K562 (cell line): ENCODE results near the gene GNGT2. TPM values are rescaled to one million over a fixed set of nuclear protein-coding genes. Genes with fewer than 3 reads are reported as not detected.
A peak's percentile ranks its signal among the peaks of the same experiment; 100 is the strongest.

Experiments used
- ATAC-seq: fragments of 200-7000 bp; cut with Tn5 transposase; 3 replicates; pipeline ENCODE4 v1.9.1; 2020; ENCODE audit warnings: moderate library complexity
- BruUV-seq: library from RNA; stranded (reverse); fragments of 400-500 nt; replicated peaks from 2 replicates; lab custom pipeline; 2021; lab: Mats Ljungman, UMichigan
- CTCF ChIA-PET: fragments of 300-600 bp; formaldehyde crosslinking; extraction: SDS; loops from one replicate; lab custom pipeline; 2021; ENCODE audit warnings: low intra/inter-chr PET ratio; lab: Yijun Ruan, JAX
- POLR2A ChIA-PET: fragments of 300-600, 350-650 bp; sonication (Branson Sonifier 250); formaldehyde crosslinking; extraction: SDS; loops from one replicate; lab custom pipeline; 2021; ENCODE audit warnings: antibody characterized with exemption, inconsistent platforms; lab: Yijun Ruan, JAX
- DNase-seq, 4 experiments: peaks; one replicate each; pipeline versions ENCODE4 v3.0.0 to v3.0.0-alpha.2; 2011 to 2018; ENCODE audit warnings: low spot score in 3 of 4, mixed read lengths in 3 of 4; ENCODE audit errors: extremely low read depth in 1 of 4
- FAIRE-seq: peaks from 2 replicates; lab custom pipeline; 2011; peaks lifted over from hg19 to GRCh38; lab: Jason Lieb, UNC
- H2AFZ ChIP-seq: 2 replicates; pipeline ENCODE4 v1.6.0; 2011; ENCODE audit warnings: low read depth, low read length, control low read depth, inconsistent platforms
- H3K27ac ChIP-seq: fragments of 200-600 bp; 3 replicates; pipeline ENCODE4 v1.8.0; 2011; ENCODE audit warnings: low read depth, mild to moderate bottlenecking, control low read depth, inconsistent platforms, low read length, moderate library complexity, mixed read lengths; ENCODE audit errors: extremely low read depth
- H3K27me3 ChIP-seq, 2 experiments: fragments of 300-600 bp in 1 of 2; 2 replicates in 1 of 2; 3 replicates in 1 of 2; pipeline versions ENCODE4 v1.6.0 to v1.8.0; 2011; ENCODE audit warnings: inconsistent platforms in 2 of 2, low read length in 2 of 2, mild to moderate bottlenecking in 1 of 2, mixed read lengths in 1 of 2, moderate library complexity in 1 of 2; ENCODE audit not compliant: control insufficient read depth in 2 of 2, insufficient read depth in 2 of 2
- H3K36me3 ChIP-seq: fragments of 300-600 bp; 3 replicates; pipeline ENCODE4 v1.8.0; 2011; ENCODE audit warnings: mild to moderate bottlenecking, low read length, inconsistent platforms; ENCODE audit not compliant: control insufficient read depth, insufficient read depth
- H3K4me1 ChIP-seq, 2 experiments: fragments of 200-600 bp in 1 of 2; replicated peaks in 1 of 2; 2 replicates in 1 of 2; 3 replicates in 1 of 2; pipeline versions ENCODE4 v1.5.1 to v1.8.0; 2011; ENCODE audit warnings: inconsistent platforms in 2 of 2, low read length in 2 of 2, mild to moderate bottlenecking in 1 of 2, mixed read lengths in 1 of 2, moderate library complexity in 1 of 2; ENCODE audit not compliant: control insufficient read depth in 2 of 2, insufficient read depth in 2 of 2
- H3K4me2 ChIP-seq: 2 replicates; pipeline ENCODE4 v1.6.1; 2011; ENCODE audit warnings: low read length, control low read depth, inconsistent platforms, mixed read lengths; ENCODE audit not compliant: insufficient read depth
- H3K4me3 ChIP-seq: fragments of 200-600 bp; sonication (generic), shearing (Covaris generic); 2 replicates; pipeline ENCODE4 v1.5.1; 2016; ENCODE audit warnings: control low read depth, inconsistent platforms
- H3K79me2 ChIP-seq: fragments of 200-600 bp; 3 replicates; pipeline ENCODE4 v1.8.0; 2011; ENCODE audit warnings: low read length, inconsistent platforms; ENCODE audit not compliant: control insufficient read depth, insufficient read depth
- H3K9ac ChIP-seq, 2 experiments: 2 replicates each; pipeline versions ENCODE4 v1.6.0 to v1.6.1; 2011; ENCODE audit warnings: low read depth in 2 of 2, low read length in 2 of 2, control low read depth in 1 of 2, inconsistent platforms in 1 of 2, mild to moderate bottlenecking in 1 of 2, mixed read lengths in 1 of 2; ENCODE audit not compliant: insufficient read depth in 1 of 2
- H3K9me1 ChIP-seq: one replicate; pipeline ENCODE4 v1.6.0; 2011; ENCODE audit warnings: inconsistent platforms, mild to moderate bottlenecking, low read length, moderate library complexity; ENCODE audit not compliant: control insufficient read depth, insufficient read depth
- H3K9me3 ChIP-seq: replicated peaks from 2 replicates; pipeline ENCODE4 v1.5.1; 2011; ENCODE audit warnings: low read depth, low read length, inconsistent platforms; ENCODE audit not compliant: control insufficient read depth, insufficient read depth
- H4K20me1 ChIP-seq: replicated peaks from 2 replicates; pipeline ENCODE4 v1.6.1; 2011; ENCODE audit warnings: low read length, inconsistent platforms, mixed read lengths; ENCODE audit not compliant: control insufficient read depth, insufficient read depth
- EZH2 ChIP-seq: IDR thresholded peaks from 2 replicates; pipeline ENCODE4 v1.6.1; 2012; ENCODE audit warnings: low read depth, mild to moderate bottlenecking, inconsistent platforms, low read length, borderline replicate concordance
- YY1 ChIP-seq, 3 experiments: IDR thresholded peaks; 2 replicates each; pipeline ENCODE4 v1.6.1; 2011; ENCODE audit warnings: low read length in 2 of 3, mild to moderate bottlenecking in 2 of 3, moderate library complexity in 2 of 3, borderline replicate concordance in 1 of 3, control low read depth in 1 of 3, low read depth in 1 of 3; ENCODE audit not compliant: insufficient read depth in 3 of 3, insufficient replicate concordance in 2 of 3, control insufficient read depth in 1 of 3, insufficient read length in 1 of 3; ENCODE audit errors: extremely low read depth in 1 of 3
- WGBS: fragments of 100-300 bp; shearing (Covaris generic); methylation state at CpG from one replicate; pipeline ENCODE4 v1.1.6; 2016; ENCODE audit warnings: low coverage, mixed read lengths; ENCODE audit not compliant: insufficient coverage; ENCODE audit errors: missing lambda C conversion rate; 5-methylcytosine and 5-hydroxymethylcytosine counted together
- in situ Hi-C: fragments of 300-500 bp; cut with MboI; formaldehyde crosslinking; loops from 4 replicates; pipeline ENCODE4 v1.15.0; 2018; ENCODE audit warnings: inconsistent platforms, mixed read lengths
- intact Hi-C: fragments of 100-400 bp; cut with micrococcal nuclease; formaldehyde crosslinking; loops from 2 replicates; pipeline ENCODE4 v1.14.2; 2022
- polyA plus RNA-seq, 8 experiments: library from polyadenylated mRNA; depleted of rRNA in 4 of 8; stranded (reverse) in 5 of 8; unstranded in 3 of 8; fragments of >200 nt; fragmentation: Nextera tagmentation in 2 of 8; fragmentation: Illumina TruSeq in 1 of 8; extraction: Ambion mirVana in 2 of 8; extraction: Trizol in 1 of 8; gene quantifications; 2 replicates each; pipeline versions ENCODE4 v1.2.1 to v1.2.3, GENCODE V29; 2011 to 2014; ENCODE audit warnings: inconsistent platforms in 1 of 8, missing spikeins in 1 of 8
- total RNA-seq, 7 experiments: library from RNA; depleted of rRNA in 6 of 7; stranded (reverse); fragments of >200 nt in 6 of 7; fragmentation: Illumina TruSeq in 2 of 7; extraction: Trizol in 2 of 7; gene quantifications; 2 replicates each; pipeline versions ENCODE4 v1.2.1 to v1.2.3, GENCODE V29; 2011 to 2021; ENCODE audit warnings: low replicate concordance in 1 of 7
- TF ChIP-seq, protein P1 (sequence below): fragments of 450-650 bp; IDR thresholded peaks from 2 replicates; pipeline ENCODE4 v1.6.1; 2016; ENCODE audit warnings: mild to moderate bottlenecking, moderate library complexity

The GNGT2 gene
- total and polyA plus RNA-seq, 9 of the 15 experiments (the other 6 are each of a cell fraction or from before 2014, with no cell fraction given) = not detected

DNA sequence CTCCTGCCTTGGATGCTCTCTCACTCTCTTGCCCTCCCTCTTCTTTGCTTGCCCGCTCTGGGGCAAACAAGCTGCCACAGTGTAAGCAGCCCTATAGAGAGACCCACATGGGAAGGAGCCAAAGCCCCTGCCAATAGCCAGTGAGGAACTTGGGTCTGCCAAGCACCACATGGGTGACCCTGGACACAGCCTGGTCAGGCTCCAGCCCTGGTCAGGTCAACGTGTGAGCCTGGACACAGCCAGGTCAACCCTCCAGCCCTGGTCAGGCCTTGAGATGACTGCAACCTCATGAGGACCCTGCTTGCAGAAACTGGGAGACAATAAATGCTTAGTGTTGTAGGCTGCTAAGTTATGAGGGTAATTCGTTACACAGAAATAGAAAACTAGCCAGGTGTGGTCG, 34.5 kb upstream of the GNGT2 start:
- H3K4me2 ChIP-seq = no peak overlapping the region
- CTCF ChIA-PET = no interaction called here
- no peak overlapping the region for H3K4me3 ChIP-seq
- FAIRE-seq = no peak
- H3K27me3 ChIP-seq = no peaks in the 10 kb centered on the region
- H3K36me3 ChIP-seq = no peaks in the 10 kb centered on the region
- no peak overlapping the region; a peak in 1 of 4 replicates for H3K9ac ChIP-seq
- 31% methylated on average over 4 of the region's 4 CpGs for WGBS
- H2AFZ ChIP-seq = peak overlapping the region; percentile 24; the same call in 1 of the 2 replicates
- intact Hi-C loops = no loop called here
- no TSS peak for BruUV-seq
- TF ChIP-seq YY1 (IDR thresholded peaks at IDR 0.05; ENCODE audit: borderline replicate concordance in 1 of 3, control insufficient read depth in 1 of 3, extremely low read depth in 1 of 3, insufficient read depth in 3 of 3, insufficient read length in 1 of 3, insufficient replicate concordance in 2 of 3, low read depth in 1 of 3, low read length in 2 of 3) (no peak), EZH2 (no peak)
- ATAC-seq = no peak
- no peak for DNase-seq
- POLR2A ChIA-PET = no interaction called here
- peaks cover 19 to 20% of the 10 kb centered on the region in 2 experiments for H3K4me1 ChIP-seq
- no peaks in the 10 kb centered on the region for H3K9me1 ChIP-seq
- H4K20me1 ChIP-seq = no peaks in the 10 kb centered on the region
- H3K9me3 ChIP-seq = no peaks in the 10 kb centered on the region
- no peaks in the 10 kb centered on the region for H3K79me2 ChIP-seq
- in situ Hi-C loops = no loop called here
- H3K27ac ChIP-seq = no peak overlapping the region

DNA sequence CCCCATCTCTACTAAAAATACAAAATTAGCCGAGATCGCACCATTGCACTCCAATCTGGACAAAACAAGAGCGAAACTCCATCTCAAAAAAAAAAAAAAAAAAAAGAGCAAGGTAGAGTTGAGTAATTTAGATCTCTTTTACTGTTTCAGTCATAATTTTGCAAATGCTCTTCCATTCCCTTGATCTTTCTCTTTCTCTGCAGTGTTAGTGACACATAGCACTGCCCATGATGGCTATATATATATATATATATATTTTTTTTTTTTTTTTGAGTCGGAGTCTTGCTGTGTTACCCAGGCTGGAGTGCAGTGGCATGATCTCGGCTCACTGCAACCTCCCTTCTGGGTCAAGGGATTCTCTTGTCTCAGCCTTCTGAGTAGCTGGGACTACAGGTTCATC, 32.4 kb upstream of the GNGT2 start:
- H3K27ac ChIP-seq = no peak overlapping the region
- DNase-seq = no peak
- FAIRE-seq = no peak
- no peaks in the 10 kb centered on the region for H4K20me1 ChIP-seq
- no peaks in the 10 kb centered on the region for H3K9me3 ChIP-seq
- H3K4me1 ChIP-seq = peaks cover 11 to 15% of the 10 kb centered on the region in 2 experiments; a peak in 4 of 5 replicates
- no peak for ATAC-seq
- POLR2A ChIA-PET = no interaction called here
- 35% methylated on average over 2 of the region's 5 CpGs for WGBS
- intact Hi-C loops (no loop called here), in situ Hi-C loops (no loop called here)
- no TSS peak for BruUV-seq
- no peaks in the 10 kb centered on the region for H3K36me3 ChIP-seq
- H3K79me2 ChIP-seq = no peaks in the 10 kb centered on the region
- H3K4me2 ChIP-seq = no peak overlapping the region
- no peak overlapping the region for H3K4me3 ChIP-seq
- no peak overlapping the region for H3K9ac ChIP-seq
- no peaks in the 10 kb centered on the region for H3K27me3 ChIP-seq
- H3K9me1 ChIP-seq = no peaks in the 10 kb centered on the region
- H2AFZ ChIP-seq = no peak overlapping the region
- CTCF ChIA-PET = no interaction called here
- TF ChIP-seq, protein P1, sequence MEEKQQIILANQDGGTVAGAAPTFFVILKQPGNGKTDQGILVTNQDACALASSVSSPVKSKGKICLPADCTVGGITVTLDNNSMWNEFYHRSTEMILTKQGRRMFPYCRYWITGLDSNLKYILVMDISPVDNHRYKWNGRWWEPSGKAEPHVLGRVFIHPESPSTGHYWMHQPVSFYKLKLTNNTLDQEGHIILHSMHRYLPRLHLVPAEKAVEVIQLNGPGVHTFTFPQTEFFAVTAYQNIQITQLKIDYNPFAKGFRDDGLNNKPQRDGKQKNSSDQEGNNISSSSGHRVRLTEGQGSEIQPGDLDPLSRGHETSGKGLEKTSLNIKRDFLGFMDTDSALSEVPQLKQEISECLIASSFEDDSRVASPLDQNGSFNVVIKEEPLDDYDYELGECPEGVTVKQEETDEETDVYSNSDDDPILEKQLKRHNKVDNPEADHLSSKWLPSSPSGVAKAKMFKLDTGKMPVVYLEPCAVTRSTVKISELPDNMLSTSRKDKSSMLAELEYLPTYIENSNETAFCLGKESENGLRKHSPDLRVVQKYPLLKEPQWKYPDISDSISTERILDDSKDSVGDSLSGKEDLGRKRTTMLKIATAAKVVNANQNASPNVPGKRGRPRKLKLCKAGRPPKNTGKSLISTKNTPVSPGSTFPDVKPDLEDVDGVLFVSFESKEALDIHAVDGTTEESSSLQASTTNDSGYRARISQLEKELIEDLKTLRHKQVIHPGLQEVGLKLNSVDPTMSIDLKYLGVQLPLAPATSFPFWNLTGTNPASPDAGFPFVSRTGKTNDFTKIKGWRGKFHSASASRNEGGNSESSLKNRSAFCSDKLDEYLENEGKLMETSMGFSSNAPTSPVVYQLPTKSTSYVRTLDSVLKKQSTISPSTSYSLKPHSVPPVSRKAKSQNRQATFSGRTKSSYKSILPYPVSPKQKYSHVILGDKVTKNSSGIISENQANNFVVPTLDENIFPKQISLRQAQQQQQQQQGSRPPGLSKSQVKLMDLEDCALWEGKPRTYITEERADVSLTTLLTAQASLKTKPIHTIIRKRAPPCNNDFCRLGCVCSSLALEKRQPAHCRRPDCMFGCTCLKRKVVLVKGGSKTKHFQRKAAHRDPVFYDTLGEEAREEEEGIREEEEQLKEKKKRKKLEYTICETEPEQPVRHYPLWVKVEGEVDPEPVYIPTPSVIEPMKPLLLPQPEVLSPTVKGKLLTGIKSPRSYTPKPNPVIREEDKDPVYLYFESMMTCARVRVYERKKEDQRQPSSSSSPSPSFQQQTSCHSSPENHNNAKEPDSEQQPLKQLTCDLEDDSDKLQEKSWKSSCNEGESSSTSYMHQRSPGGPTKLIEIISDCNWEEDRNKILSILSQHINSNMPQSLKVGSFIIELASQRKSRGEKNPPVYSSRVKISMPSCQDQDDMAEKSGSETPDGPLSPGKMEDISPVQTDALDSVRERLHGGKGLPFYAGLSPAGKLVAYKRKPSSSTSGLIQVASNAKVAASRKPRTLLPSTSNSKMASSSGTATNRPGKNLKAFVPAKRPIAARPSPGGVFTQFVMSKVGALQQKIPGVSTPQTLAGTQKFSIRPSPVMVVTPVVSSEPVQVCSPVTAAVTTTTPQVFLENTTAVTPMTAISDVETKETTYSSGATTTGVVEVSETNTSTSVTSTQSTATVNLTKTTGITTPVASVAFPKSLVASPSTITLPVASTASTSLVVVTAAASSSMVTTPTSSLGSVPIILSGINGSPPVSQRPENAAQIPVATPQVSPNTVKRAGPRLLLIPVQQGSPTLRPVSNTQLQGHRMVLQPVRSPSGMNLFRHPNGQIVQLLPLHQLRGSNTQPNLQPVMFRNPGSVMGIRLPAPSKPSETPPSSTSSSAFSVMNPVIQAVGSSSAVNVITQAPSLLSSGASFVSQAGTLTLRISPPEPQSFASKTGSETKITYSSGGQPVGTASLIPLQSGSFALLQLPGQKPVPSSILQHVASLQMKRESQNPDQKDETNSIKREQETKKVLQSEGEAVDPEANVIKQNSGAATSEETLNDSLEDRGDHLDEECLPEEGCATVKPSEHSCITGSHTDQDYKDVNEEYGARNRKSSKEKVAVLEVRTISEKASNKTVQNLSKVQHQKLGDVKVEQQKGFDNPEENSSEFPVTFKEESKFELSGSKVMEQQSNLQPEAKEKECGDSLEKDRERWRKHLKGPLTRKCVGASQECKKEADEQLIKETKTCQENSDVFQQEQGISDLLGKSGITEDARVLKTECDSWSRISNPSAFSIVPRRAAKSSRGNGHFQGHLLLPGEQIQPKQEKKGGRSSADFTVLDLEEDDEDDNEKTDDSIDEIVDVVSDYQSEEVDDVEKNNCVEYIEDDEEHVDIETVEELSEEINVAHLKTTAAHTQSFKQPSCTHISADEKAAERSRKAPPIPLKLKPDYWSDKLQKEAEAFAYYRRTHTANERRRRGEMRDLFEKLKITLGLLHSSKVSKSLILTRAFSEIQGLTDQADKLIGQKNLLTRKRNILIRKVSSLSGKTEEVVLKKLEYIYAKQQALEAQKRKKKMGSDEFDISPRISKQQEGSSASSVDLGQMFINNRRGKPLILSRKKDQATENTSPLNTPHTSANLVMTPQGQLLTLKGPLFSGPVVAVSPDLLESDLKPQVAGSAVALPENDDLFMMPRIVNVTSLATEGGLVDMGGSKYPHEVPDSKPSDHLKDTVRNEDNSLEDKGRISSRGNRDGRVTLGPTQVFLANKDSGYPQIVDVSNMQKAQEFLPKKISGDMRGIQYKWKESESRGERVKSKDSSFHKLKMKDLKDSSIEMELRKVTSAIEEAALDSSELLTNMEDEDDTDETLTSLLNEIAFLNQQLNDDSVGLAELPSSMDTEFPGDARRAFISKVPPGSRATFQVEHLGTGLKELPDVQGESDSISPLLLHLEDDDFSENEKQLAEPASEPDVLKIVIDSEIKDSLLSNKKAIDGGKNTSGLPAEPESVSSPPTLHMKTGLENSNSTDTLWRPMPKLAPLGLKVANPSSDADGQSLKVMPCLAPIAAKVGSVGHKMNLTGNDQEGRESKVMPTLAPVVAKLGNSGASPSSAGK = no peak
